Spinal cord (tissue), 10 donors: ENCODE results near the gene HMSD. TPM values are rescaled to one million over a fixed set of nuclear protein-coding genes. Genes with fewer than 3 reads are reported as not detected.

Experiments
- DNase-seq, 6 donors: peaks; one replicate each; pipeline versions ENCODE4 v3.0.0 to v3.0.0-alpha.2; 2013 to 2015; ENCODE audit warnings: low spot score in 6 of 6, low read depth in 4 of 6
- H3K27ac ChIP-seq: one replicate; pipeline ENCODE4 v1.5.1; 2013; ENCODE audit warnings: low read depth, low read length, control low read depth
- H3K27me3 ChIP-seq: one replicate; pipeline ENCODE4 v1.6.1; 2013; ENCODE audit warnings: low read length; ENCODE audit not compliant: control insufficient read depth, insufficient read depth
- H3K36me3 ChIP-seq: one replicate; pipeline ENCODE4 v1.6.1; 2013; ENCODE audit warnings: low read length; ENCODE audit not compliant: control insufficient read depth, insufficient read depth
- H3K4me1 ChIP-seq: one replicate; pipeline ENCODE4 v1.6.1; 2013; ENCODE audit warnings: low read length; ENCODE audit not compliant: control insufficient read depth, insufficient read depth
- H3K4me3 ChIP-seq: one replicate; pipeline ENCODE4 v1.5.1; 2013; ENCODE audit warnings: low read depth, low read length, control low read depth
- H3K9me3 ChIP-seq: one replicate; pipeline ENCODE4 v1.6.1; 2013; ENCODE audit warnings: low read length; ENCODE audit not compliant: control insufficient read depth, insufficient read depth
- WGBS: methylation state at CpG from one replicate; pipeline ENCODE4 v1.1.5; 2013; ENCODE audit warnings: missing lambda C conversion rate; ENCODE audit not compliant: insufficient coverage; 5-methylcytosine and 5-hydroxymethylcytosine counted together
- polyA plus RNA-seq, 2 donors: library from polyadenylated mRNA; unstranded; fragments of 120-200 nt; gene quantifications; one replicate each; pipeline ENCODE4 v1.2.1, GENCODE V29; 2013; ENCODE audit not compliant: insufficient read length in 2 of 2
- total RNA-seq, 2 donors: library from RNA; depleted of rRNA in 1 of 2; stranded (reverse); fragments of 120-200 nt in 1 of 2; fragments of >200 nt in 1 of 2; gene quantifications; one replicate each; pipeline versions ENCODE4 v1.2.3 to v1.2.4, GENCODE V29; 2013 to 2014
- donor health status: healthy.

HMSD gene
- total and polyA plus RNA-seq, 4 donors = 0.79 to 4.6 (median 2.4) TPM

GRCh38 chr18:63999871-64000270 lies 50.8 kb downstream of the HMSD start:
- peaks cover 4% of the 10 kb centered on the region for H3K27me3 ChIP-seq
- 76% methylated on average over 2 of the region's 2 CpGs for WGBS
- H3K27ac ChIP-seq = no peak overlapping the region
- H3K4me1 ChIP-seq = no peaks in the 10 kb centered on the region
- no peak for DNase-seq
- no peak overlapping the region for H3K4me3 ChIP-seq
- H3K36me3 ChIP-seq = no peaks in the 10 kb centered on the region
- H3K9me3 ChIP-seq = no peaks in the 10 kb centered on the region

- H3K27me3 ChIP-seq = peaks cover 4% of the 10 kb centered on the region
- H3K36me3 ChIP-seq = no peaks in the 10 kb centered on the region
- H3K27ac ChIP-seq = no peak overlapping the region
- DNase-seq = no peak
- no peaks in the 10 kb centered on the region for H3K9me3 ChIP-seq
- H3K4me3 ChIP-seq = no peak overlapping the region
- H3K4me1 ChIP-seq = no peaks in the 10 kb centered on the region
- 49% methylated on average over 41 of the region's 41 CpGs for WGBS
Measured at GRCh38 chr18:64002581-64002980, 53.5 kb downstream of the HMSD start.

- H3K27me3 ChIP-seq = no peaks in the 10 kb centered on the region
- H3K9me3 ChIP-seq = no peaks in the 10 kb centered on the region
- no peak for DNase-seq
- no peaks in the 10 kb centered on the region for H3K4me1 ChIP-seq
- no peaks in the 10 kb centered on the region for H3K36me3 ChIP-seq
- 90% methylated on average over 1 of the region's 3 CpGs for WGBS
- H3K27ac ChIP-seq = no peak overlapping the region
- no peak overlapping the region for H3K4me3 ChIP-seq
Measured at GRCh38 chr18:64009305-64009704, 60.2 kb downstream of the HMSD start.

Other genes with a start within 250 kb of the HMSD start
- gene SERPINB11, start 246.3 kb upstream of the HMSD start, total RNA-seq = not detected
- gene SERPINB11, start 246.3 kb upstream of the HMSD start, polyA plus RNA-seq = not detected
- not detected for gene SERPINB7, start 173.9 kb upstream of the HMSD start, total RNA-seq
- gene SERPINB7, start 173.9 kb upstream of the HMSD start, polyA plus RNA-seq = not detected
- gene SERPINB2, start 61.6 kb upstream of the HMSD start, total RNA-seq = under 1 TPM; 0.28 to 0.69 TPM
- gene SERPINB2, start 61.6 kb upstream of the HMSD start, polyA plus RNA-seq = not detected
- gene SERPINB10, start 41.3 kb upstream of the HMSD start, total RNA-seq = 1 to 10 TPM in 1 of 2 donors, under 1 TPM in 1; 0.33 to 3.7 TPM
- under 1 TPM in 1 of 2 donors, not detected in 1; 0.17 TPM for gene SERPINB10, start 41.3 kb upstream of the HMSD start, polyA plus RNA-seq
- 1 to 10 TPM; 3.7 to 4.0 TPM for gene SERPINB8, start 20.8 kb downstream of the HMSD start, total RNA-seq
- gene SERPINB8, start 20.8 kb downstream of the HMSD start, polyA plus RNA-seq = 1 to 10 TPM; 5.3 to 6.6 TPM
- 1 to 10 TPM in 1 of 2 donors, not detected in 1; 2.9 TPM for gene LINC00305, start 199.8 kb downstream of the HMSD start, total RNA-seq
- not detected for gene LINC00305, start 199.8 kb downstream of the HMSD start, polyA plus RNA-seq